ENCODE results near the gene RBM47.
"Not testable (repeated sequence)": the region's sequence is repeated elsewhere in the genome, so short reads cannot be mapped to it uniquely, and the experiment has no call there.

Gene RBM47

GRCh38 chr4:40629401-40630334 lies at the start of gene RBM47:
RBM47 (minus strand) TSS chr4:40629864; CDS start chr4:40438893, 190,971 bp downstream.
- FAIRE-seq = no peak

- no peak for FAIRE-seq
Observed at GRCh38 chr4:40678421-40678820, 48.8 kb upstream of the RBM47 start.

GRCh38 chr4:40675166-40675565 lies 45.5 kb upstream of the RBM47 start:
- no peak for FAIRE-seq

GRCh38 chr4:40672528-40673522 lies 43.2 kb upstream of the RBM47 start:
- FAIRE-seq = peak; percentile 100

- no peak for FAIRE-seq
Observed at GRCh38 chr4:40669504-40669903, 39.8 kb upstream of the RBM47 start.

DNA sequence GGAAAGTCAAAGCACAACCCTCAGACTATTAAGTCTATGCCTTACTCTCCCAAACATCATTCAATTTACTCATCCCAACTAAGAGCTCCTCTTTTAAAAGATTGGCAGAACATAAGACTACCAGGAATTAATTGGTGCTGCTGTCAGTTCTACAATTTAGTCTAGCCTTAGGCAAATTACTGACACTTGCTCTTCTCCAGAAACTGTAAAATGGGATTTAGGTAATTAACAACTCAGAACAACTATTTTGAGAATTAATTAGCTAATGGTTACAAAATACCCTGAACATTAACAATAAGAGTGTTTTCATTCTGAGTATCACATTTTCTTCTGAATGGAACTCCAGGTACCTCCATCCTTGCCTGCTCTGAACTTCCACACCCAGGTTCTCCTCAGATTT lies 36.2 kb upstream of the RBM47 start:
- FAIRE-seq = no peak

- peak; percentile 71 for FAIRE-seq
Observed at GRCh38 chr4:40662962-40663604, 33.4 kb upstream of the RBM47 start.

GRCh38 chr4:40661803-40662202 lies 32.1 kb upstream of the RBM47 start:
- FAIRE-seq = no peak

- FAIRE-seq = no peak
Observed at GRCh38 chr4:40656201-40656863, 26.7 kb upstream of the RBM47 start.

DNA sequence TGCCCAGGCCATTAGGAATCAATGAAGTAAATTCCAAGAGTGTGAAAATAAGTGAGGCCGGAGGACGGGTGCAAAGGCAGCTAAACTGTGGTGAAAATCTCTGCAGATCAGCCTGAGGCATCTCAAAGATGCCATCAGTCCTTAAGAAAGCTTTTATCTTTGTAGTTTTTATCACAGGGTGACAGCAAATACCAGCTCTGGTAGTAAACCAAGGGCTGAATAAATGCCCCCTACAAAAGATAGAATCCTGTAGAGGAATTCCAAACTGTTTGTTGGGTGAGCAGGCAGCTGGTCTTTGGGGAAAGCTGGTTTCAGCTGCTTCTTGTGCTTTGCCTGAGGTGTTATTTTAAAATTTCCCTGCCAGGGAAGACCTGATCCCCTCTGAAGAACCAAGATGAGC lies 21.6 kb upstream of the RBM47 start:
- FAIRE-seq = no peak

DNA sequence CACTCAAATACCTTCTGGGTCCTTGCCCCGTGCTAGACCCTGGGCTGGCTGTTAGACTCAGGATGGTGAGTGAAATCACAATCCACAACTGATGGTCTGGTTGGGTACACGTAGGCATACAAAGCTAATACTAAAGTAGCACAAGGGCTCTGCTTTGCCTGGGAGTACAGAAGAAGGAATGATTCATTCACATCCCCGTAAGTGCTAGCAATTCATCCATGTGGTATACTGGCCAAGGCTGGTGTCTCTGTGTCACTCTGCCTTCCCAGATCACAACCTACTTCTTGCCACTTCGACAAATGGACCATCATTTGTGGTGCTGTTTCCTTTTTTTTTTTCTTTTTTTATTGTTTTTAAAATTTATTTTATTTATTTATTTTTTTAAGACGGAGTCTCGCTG lies 19.7 kb upstream of the RBM47 start:
- FAIRE-seq = no peak

- FAIRE-seq = no peak
Observed at GRCh38 chr4:40648742-40649281, 19.1 kb upstream of the RBM47 start.

- no peak for FAIRE-seq
Observed at GRCh38 chr4:40648131-40648530, 18.5 kb upstream of the RBM47 start.

DNA sequence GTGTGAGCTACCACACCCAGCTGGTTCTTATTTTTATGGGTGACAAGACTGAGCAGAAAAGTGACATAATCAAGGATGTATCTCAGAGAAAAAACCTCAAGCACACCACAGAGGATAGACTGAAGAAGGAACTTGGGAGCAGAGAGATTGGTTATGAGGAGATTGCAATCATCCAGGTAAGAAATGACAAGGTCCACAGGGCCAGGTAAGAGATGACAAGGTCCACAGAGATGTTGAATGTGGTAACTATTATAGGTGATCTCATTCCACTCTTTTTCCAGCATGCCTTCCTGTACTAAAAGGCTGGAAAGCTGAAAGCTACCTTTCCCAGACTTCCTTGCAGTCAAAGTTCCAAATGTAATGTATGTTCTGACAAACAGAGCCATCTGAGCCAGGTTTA lies 15.9 kb upstream of the RBM47 start:
- FAIRE-seq = no peak

- FAIRE-seq = no peak
Observed at GRCh38 chr4:40632080-40632479, 2.4 kb upstream of the RBM47 start.

DNA sequence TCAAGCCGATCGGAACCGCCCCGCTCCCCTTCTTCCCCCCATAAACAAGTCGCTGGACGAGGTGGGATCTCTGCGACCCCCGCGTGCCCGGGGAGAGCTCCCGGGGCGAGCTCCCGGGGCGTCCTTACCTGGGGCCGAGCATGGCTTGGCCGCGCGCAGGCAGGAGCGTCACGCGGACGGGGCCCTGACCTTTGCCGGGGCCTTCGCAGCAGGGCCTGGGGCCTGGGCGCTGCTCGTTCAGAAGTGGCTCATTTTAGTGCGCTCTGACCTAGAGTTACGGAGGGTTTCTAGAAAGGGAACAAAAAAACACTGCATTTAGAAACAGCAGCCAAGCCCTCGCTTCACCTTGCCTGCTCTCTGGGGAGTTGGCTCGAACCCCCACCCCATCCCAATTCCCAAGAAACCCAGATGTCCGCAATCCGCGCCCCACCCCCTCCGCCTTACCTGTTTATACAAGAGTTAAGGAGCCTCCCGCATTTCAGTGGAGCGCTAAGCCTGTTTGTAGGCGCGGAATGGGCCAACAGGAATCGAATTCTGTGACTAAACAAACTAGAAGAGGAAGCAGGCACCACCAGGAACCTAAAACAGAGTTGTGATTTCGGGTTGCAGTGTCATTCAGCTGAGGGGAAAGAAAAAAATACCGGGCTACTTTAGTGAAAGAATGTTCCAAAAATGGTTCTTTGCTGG lies 814 bp upstream of the RBM47 start:
- no peak for FAIRE-seq

GRCh38 chr4:40628888-40629287 lies 776 bp downstream of the RBM47 start:
- no peak for FAIRE-seq

DNA sequence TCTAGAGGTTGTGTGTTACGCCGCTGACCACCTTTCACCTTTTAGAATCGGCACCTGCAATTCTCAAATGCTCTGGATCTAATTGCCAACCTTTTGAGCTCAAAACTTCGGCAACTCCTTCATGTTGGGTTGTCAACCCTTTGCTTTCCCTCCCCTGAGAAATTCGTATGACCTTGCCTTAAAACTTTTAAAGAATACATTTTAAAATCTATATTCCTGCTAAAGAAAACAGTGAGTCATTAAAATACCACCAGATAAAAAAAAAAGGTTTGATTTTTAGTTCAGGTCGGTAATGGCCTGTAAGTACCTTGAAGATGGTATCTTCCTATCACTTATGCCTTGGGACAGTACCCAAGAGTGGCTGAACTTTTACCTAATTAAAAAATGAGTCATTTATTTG lies 1.3 kb downstream of the RBM47 start:
- not testable (repeated sequence) for FAIRE-seq

DNA sequence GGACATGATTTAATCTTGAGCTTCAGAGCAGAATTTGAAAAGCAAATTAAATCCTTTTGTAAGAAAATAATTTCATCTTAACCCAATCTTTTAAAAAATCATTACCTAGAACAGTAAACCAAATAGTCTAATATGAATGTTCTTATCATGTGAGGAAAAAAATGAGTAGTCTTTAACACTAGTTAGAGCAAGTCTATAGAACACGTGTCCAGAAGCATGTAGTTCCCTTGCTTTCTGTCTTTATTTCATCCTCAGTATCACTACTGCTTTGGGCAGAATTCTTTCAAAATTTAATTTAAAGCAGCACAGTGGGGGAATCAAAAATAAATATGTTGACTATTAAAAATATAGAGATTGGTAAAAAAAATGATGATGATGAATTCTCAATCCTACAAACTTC lies 2.1 kb downstream of the RBM47 start:
- FAIRE-seq = peak; percentile 68

- FAIRE-seq = no peak
Observed at GRCh38 chr4:40626183-40626990, 3.3 kb downstream of the RBM47 start.

DNA sequence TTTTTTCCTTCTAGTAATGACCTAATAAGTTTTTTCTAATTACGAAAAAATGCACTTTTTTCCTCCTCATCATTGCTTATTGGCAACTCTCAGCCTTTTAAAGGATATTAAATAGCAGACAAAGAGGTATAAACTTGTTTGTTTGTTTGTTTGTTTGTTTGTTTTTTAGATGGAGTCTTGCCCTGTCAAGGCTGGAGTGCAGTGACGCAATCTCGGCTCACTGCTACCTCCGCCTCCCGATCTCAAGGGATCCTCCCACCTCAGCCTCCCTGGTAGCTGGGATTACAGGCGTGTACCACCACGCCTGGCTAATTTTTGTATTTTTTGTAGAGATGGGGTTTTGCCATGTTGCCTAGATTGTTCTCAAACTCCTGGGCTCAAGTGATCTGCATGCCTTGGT lies 6.0 kb downstream of the RBM47 start:
- FAIRE-seq = no peak
